ENCODE measurements around the gene SPON1.

The SPON1 gene

GRCh38 chr11:14095882-14096281, 133.4 kb downstream of the SPON1 start:
- H3K36me3 ChIP-seq, result no peaks in the 10 kb centered on the region
- TF ChIP-seq, protein P1, sequence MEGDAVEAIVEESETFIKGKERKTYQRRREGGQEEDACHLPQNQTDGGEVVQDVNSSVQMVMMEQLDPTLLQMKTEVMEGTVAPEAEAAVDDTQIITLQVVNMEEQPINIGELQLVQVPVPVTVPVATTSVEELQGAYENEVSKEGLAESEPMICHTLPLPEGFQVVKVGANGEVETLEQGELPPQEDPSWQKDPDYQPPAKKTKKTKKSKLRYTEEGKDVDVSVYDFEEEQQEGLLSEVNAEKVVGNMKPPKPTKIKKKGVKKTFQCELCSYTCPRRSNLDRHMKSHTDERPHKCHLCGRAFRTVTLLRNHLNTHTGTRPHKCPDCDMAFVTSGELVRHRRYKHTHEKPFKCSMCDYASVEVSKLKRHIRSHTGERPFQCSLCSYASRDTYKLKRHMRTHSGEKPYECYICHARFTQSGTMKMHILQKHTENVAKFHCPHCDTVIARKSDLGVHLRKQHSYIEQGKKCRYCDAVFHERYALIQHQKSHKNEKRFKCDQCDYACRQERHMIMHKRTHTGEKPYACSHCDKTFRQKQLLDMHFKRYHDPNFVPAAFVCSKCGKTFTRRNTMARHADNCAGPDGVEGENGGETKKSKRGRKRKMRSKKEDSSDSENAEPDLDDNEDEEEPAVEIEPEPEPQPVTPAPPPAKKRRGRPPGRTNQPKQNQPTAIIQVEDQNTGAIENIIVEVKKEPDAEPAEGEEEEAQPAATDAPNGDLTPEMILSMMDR (IDR thresholded peaks at IDR 0.05), result no peak

DNA sequence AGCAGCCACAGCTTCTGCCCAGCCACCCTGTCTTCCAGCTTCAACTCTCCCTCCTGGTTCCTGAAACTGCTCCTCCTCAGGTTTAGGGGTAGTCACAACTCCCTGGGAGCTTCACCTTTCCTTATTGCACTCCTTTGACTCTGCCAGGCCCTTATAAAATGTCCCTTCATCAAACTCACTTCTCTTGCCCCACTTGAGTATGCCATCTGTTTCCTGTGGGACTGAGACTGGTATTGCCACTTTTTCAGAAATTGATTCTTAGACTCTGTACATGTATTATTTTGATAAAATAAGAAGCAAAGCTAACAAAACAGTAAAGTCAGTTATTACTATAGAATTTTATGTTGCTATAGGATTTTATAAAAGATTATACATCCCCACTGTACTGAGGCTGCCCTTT, 134.1 kb downstream of the SPON1 start:
- Histone ChIP-seq H3K27me3 (no peaks in the 10 kb centered on the region), H3K9me3 (no peaks in the 10 kb centered on the region), H3K4me1 (no peaks in the 10 kb centered on the region), H3K36me3 (no peaks in the 10 kb centered on the region), H3K4me3 (no peak overlapping the region), H3K27ac (no peak overlapping the region)
- TF ChIP-seq, protein P1 (IDR thresholded peaks at IDR 0.05), result no peak
- DNase-seq, result no peak
- intact Hi-C loops (cut with DNase I; ENCODE audit: low total_unique reads), result no loop called here

More at GRCh38 chr11:14095882-14096281, 133.4 kb downstream of the SPON1 start:
- intact Hi-C loops (cut with DNase I; ENCODE audit: low total_unique reads), result no loop called here
- Histone ChIP-seq H3K9me3 (no peaks in the 10 kb centered on the region), H3K27me3 (no peaks in the 10 kb centered on the region), H3K4me1 (no peaks in the 10 kb centered on the region), H3K27ac (no peak overlapping the region), H3K4me3 (no peak overlapping the region)
- DNase-seq, result no peak

- no peak for DNase-seq
- H3K27me3 ChIP-seq, result no peaks in the 10 kb centered on the region
- H3K9me3 ChIP-seq, result no peaks in the 10 kb centered on the region
- no peak overlapping the region for H3K27ac ChIP-seq
- TF ChIP-seq, protein P1 (IDR thresholded peaks at IDR 0.05), result no peak
- H3K4me3 ChIP-seq, result no peak overlapping the region
- H3K36me3 ChIP-seq, result no peaks in the 10 kb centered on the region
- H3K4me1 ChIP-seq, result no peaks in the 10 kb centered on the region
- intact Hi-C loops (cut with DNase I; ENCODE audit: low total_unique reads), result no loop called here
Measured at GRCh38 chr11:14101388-14101787, 138.9 kb downstream of the SPON1 start.

DNA sequence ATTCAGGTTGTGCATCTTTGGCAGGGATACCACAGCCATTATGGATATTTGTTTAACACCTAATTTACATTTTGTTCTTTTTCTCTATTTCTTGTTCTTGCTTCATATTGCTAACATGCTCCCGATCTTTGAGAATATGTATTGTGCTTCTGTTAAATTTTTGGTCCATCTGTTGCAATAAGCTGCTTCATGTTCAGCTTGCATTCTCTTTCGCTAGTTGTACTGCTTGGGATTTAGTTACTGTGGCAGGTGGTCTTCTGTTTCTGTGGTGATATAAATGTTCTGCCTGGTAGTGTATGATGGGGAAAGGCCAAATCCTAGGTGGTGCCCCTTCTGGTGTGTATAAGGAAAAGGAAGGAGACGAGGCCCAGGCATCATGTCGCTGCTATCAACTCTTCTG, 140.2 kb downstream of the SPON1 start:
- TF ChIP-seq, protein P1 (IDR thresholded peaks at IDR 0.05), result no peak
- no peaks in the 10 kb centered on the region for H3K36me3 ChIP-seq
- H3K9me3 ChIP-seq, result no peaks in the 10 kb centered on the region
- no peaks in the 10 kb centered on the region for H3K27me3 ChIP-seq
- H3K27ac ChIP-seq, result no peak overlapping the region
- no peak overlapping the region for H3K4me3 ChIP-seq
- intact Hi-C loops (cut with DNase I; ENCODE audit: low total_unique reads), result no loop called here
- no peaks in the 10 kb centered on the region for H3K4me1 ChIP-seq
- no peak for DNase-seq

GRCh38 chr11:14105446-14105845, 142.9 kb downstream of the SPON1 start:
- TF ChIP-seq, protein P1 (IDR thresholded peaks at IDR 0.05), result no peak

More at GRCh38 chr11:14105446-14105845, 142.9 kb downstream of the SPON1 start:
- Histone ChIP-seq H3K4me3 (no peak overlapping the region), H3K27ac (no peak overlapping the region), H3K4me1 (no peaks in the 10 kb centered on the region), H3K9me3 (no peaks in the 10 kb centered on the region), H3K27me3 (no peaks in the 10 kb centered on the region), H3K36me3 (no peaks in the 10 kb centered on the region)
- DNase-seq, result no peak
- intact Hi-C loops (cut with DNase I; ENCODE audit: low total_unique reads), result no loop called here

All from tibial artery (tissue), 4 donors.